ENCODE measurements around the gene HAPLN2. TPM values are rescaled to one million over a fixed set of nuclear protein-coding genes. Genes with fewer than 3 reads are reported as not detected.

Gene HAPLN2
- total and polyA plus RNA-seq, 2 of the 8 experiments (the other 6 are each of a cell fraction or from before 2014, with no cell fraction given): 0.19 to 0.51 TPM

GRCh38 chr1:156589546-156589945 lies 29.7 kb upstream of the HAPLN2 start:
- H2BK15ac ChIP-seq (ENCODE audit: low read length): no peak overlapping the region
- H3K18ac ChIP-seq (ENCODE audit: extremely low read depth, low read length): no peak overlapping the region
- H2BK12ac ChIP-seq (ENCODE audit: low read depth, low read length): no peak overlapping the region
- H3K79me2 ChIP-seq (ENCODE audit: control insufficient read depth in 1 of 2, insufficient read depth in 2 of 2, low read length in 2 of 2): no peaks in the 10 kb centered on the region
- no peak overlapping the region for H3K4me3 ChIP-seq (ENCODE audit: extremely low read depth in 1 of 4, insufficient read depth in 2 of 4, low read depth in 3 of 4, low read length in 4 of 4)
- WGBS, 2 experiments (ENCODE audit: extremely low coverage in 1 of 2, insufficient coverage in 1 of 2, insufficient read length in 1 of 2, insufficient replicate concordance in 2 of 2, low coverage in 1 of 2, low lambda C conversion rate in 2 of 2, missing lambda C conversion rate in 1 of 2): 87% methylated on average over 3 of the region's 5 CpGs; no CpG with 5 or more reads in 1 of the 2 experiments
- H2AK5ac ChIP-seq (ENCODE audit: low read depth, low read length): no peak overlapping the region
- H3K9ac ChIP-seq (replicated peaks in 1 of 4; ENCODE audit: extremely low read depth in 1 of 4, low read depth in 3 of 4, low read length in 3 of 4): no peak overlapping the region
- POLR2A ChIA-PET (ENCODE audit: partially characterized antibody): interaction anchor here (1.3 kb wide), 1 partner anchor 11 kb away, joined by 3 read pairs; no protein-coding TSS in a partner anchor
- no peak overlapping the region for H3K27ac ChIP-seq (ENCODE audit: low read depth, low read length)
- peaks cover 0 to 3% of the 10 kb centered on the region in 2 experiments for H4K20me1 ChIP-seq (replicated peaks in 1 of 2; ENCODE audit: control insufficient read depth in 1 of 2, insufficient read depth in 2 of 2, low read length in 2 of 2)
- H3K23me2 ChIP-seq (ENCODE audit: low read depth, low read length): peaks cover 10% of the 10 kb centered on the region
- H3K79me1 ChIP-seq (ENCODE audit: low read depth, low read length): 0 out of 2 replicates have a peak, but pooled peaks cover 2% of the 10 kb centered on the region
- no peak overlapping the region for H2BK5ac ChIP-seq (ENCODE audit: low read depth, low read length)
- no peak overlapping the region for H4K8ac ChIP-seq (ENCODE audit: extremely low read depth, insufficient read depth, low read length)
- no peak overlapping the region for H3K4ac ChIP-seq (replicated peaks; ENCODE audit: insufficient read length, low read depth, low read length)
- H2BK120ac ChIP-seq (replicated peaks; ENCODE audit: low read depth, low read length): no peak overlapping the region
- no peak overlapping the region for H3K56ac ChIP-seq (replicated peaks; ENCODE audit: insufficient read length, low read depth, low read length)
- no peak overlapping the region for H4K5ac ChIP-seq (ENCODE audit: insufficient read length, low read depth, low read length)
- CTCF ChIA-PET (ENCODE audit: partially characterized antibody): interaction anchor here (0.7 to 2.5 kb wide), 5 partner anchors 12 to 198 kb away, joined by 3 to 12 read pairs (median 7); partner anchors contain the start of genes GPATCH4 and HAPLN2
- H3K9me3 ChIP-seq (ENCODE audit: insufficient read depth in 2 of 2, low read depth in 1 of 2, low read length in 1 of 2): no peaks in the 10 kb centered on the region
- peaks cover under 1 to 15% (median 4%) of the 10 kb centered on the region in 4 experiments; a peak in 5 of 8 replicates for H3K36me3 ChIP-seq (ENCODE audit: control insufficient read depth in 2 of 4, insufficient read depth in 4 of 4, low read length in 3 of 4)
- H3K4me1 ChIP-seq (replicated peaks in 1 of 4; ENCODE audit: control insufficient read depth in 3 of 4, insufficient read depth in 4 of 4, low read length in 3 of 4): peaks cover 0 to 16% (median 4%) of the 10 kb centered on the region in 4 experiments; a peak in 6 of 7 replicates
- H4K91ac ChIP-seq (replicated peaks; ENCODE audit: insufficient read length, low read length): no peak overlapping the region
- H3K4me2 ChIP-seq (ENCODE audit: insufficient read depth in 1 of 2, low read depth in 2 of 2, low read length in 2 of 2): no peak overlapping the region
- H3K27me3 ChIP-seq (replicated peaks in 1 of 4; ENCODE audit: control insufficient read depth in 3 of 4, extremely low read depth in 1 of 4, insufficient read depth in 3 of 4, low read length in 3 of 4): no peaks in the 10 kb centered on the region
- FAIRE-seq: no peak
- H3K23ac ChIP-seq (ENCODE audit: insufficient read length): no peak overlapping the region
- no peak overlapping the region for H2BK20ac ChIP-seq (ENCODE audit: low read length)
- H2AFZ ChIP-seq (ENCODE audit: low read length): no peak overlapping the region
- no peak overlapping the region for H3K14ac ChIP-seq (ENCODE audit: insufficient read length)
- DNase-seq (ENCODE audit: low read depth in 1 of 2, low spot score in 2 of 2): no peak
- TF ChIP-seq NRF1 (IDR thresholded peaks at IDR 0.05; ENCODE audit: low read depth, low read length) (no peak), FOSL1 (IDR thresholded peaks at IDR 0.05; ENCODE audit: insufficient read depth, low read depth, low read length) (no peak)

Measured in H1 (cell line).